DMS114 treated with DMSO at 0.1 percent for 48 hours (cell line): ENCODE results near the gene OR13C8.

Source experiments
- DNase-seq: peaks from one replicate; lab custom pipeline; 2025; ENCODE audit not compliant: unreplicated experiment; lab: John Stamatoyannopoulos, UW

Gene OR13C8

GRCh38 chr9:104608336-104608735 is 39.4 kb downstream of the OR13C8 start:
- no peak for DNase-seq

- DNase-seq: no peak
Observed at GRCh38 chr9:104611213-104611612, 42.2 kb downstream of the OR13C8 start.

DNA sequence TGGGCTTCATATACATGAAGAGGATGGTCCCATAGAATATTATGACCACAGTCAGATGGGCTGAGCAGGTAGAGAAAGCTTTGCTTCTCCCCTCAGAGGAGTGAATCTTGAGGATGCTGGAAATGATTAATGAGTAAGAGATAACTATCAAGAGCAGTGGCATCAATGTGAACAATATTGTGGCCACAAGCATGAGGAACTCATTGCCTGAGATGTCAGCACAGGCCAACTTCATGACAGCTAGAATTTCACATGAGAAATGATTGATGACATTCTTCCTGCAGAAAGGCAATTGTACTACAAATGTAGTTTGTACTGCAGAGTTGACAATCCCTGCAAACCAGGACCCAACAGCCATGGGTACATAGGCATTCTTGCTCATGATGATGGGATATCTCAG is 48.5 kb downstream of the OR13C8 start:
- DNase-seq: no peak

DNA sequence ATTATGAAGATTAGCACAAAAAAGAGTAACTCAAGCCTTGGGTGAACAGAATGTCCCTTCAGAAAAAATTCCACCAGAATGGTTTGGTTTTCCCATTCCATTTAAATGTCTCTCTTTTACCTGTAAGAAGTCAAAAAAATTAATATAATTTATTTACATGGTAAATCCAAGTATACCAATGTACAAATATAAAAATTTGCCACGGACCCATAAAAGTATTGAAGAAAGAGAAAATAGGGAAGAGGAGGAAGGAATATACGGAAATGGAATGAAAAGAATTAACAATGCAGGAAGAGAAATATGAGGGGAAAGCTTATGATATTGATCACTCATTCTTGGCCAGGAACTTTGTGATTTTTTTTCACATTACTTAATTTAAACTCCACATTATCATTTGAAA is 49.1 kb downstream of the OR13C8 start, which contains the start of gene OR13C9:
Gene OR13C9, minus strand, starts transcription at position 101 of the 400 bp plus-strand sequence. Its CDS starts 0 bp downstream, at position 101.
- DNase-seq: no peak
